ENCODE measurements around the gene CCDC69.
A peak's percentile ranks its signal among the peaks of the same experiment; 100 is the strongest.
"Not testable (repeated sequence)": the region's sequence is repeated elsewhere in the genome, so short reads cannot be mapped to it uniquely, and the experiment has no call there.

CCDC69 gene

DNA sequence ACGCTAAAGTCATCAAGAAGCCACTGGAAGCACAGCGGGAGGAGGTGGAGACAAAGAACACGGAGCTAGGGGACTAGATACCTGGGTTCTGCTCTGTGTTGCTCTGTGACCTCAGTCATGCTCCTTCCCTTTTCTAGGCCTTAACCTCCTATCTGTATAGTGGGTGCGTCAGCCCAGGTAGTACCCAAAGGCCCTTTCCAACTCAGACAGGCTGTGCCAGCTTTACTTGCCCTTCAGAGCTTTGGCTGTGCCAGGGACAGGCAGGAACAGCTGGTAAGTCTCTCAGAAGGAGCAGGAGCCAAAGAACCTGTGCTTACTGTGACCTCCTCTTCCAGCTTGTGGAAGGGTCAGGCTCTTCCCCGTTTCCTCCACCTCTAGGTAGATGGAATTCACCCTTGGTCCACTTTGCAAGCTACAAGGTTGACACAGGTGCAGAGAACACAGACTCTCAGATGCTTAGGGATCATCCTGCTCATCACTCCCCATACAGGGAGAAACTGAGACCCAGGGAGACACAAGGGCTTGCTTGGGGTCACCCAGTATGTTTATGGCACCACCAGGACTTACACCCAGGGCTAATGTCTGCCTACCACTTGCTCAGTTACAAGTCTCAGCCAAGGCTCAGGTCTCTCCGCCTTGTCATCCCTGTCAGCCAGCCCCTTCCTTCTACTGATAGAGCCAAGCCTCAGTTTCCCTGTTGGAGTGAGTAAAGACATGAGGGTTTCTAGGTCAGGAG, 1.7 kb downstream of the CCDC69 start:
- DNase-seq (ENCODE audit: low read depth in 2 of 2), result no peak

DNA sequence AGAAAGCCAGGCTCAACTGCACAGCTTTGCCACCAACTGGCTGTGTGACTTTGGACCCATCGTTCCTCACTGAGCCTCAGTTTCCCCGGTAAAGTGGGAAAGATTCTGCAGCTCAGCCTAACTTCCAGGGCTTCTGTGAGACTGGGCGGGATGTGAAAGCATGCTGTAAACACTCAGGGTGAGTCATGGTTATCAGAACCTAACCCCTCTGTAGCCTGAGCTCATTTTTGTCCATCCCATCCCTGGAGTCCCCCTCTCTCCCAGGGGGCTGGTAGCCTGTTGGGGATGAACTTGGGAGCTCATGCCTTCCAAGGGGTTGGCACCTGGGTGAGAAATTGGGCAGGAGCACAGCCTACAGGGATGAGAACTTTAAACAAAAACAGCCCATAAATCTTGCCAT, 2.3 kb downstream of the CCDC69 start:
- no peak for DNase-seq (ENCODE audit: low read depth in 2 of 2)

DNA sequence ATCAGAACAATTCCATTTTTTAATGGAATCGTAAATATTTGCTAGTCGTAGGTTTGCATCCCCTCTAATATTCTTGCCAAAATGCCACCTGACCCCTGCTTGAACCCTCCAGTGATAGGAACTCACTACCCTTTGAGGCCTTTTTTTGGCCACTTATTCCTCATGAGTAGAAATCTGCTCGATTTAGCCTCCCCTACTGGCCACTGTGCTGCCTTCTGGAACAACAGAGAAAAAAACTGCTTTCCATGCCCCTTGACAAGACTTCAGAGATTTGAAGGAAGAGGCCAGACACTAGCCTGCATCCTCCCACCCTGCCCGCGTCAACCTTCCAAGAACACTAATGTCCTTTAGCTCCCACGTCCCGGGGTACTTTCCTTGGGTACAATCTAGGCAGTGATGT, 4.1 kb downstream of the CCDC69 start:
- DNase-seq (ENCODE audit: low read depth in 2 of 2), result no peak

DNA sequence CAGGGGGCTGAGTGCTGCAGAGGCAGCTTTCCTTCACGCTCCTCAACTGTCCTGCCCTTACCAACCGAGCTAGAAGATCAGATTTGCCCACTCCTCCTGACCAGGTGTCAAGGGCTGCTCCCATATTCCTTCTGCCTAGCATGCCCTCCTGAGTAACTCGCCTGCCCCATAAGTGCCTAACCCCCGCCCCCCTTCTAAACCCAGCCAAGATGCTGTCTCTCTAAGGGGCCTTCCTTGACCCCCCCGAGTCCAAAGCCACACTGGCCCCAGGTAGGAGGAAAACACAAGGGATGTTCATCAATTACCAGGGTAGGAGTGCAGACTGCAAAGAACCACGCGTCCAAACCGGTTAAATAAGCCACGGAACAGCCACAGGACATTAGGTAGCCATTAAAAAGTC, 4.8 kb downstream of the CCDC69 start:
- no peak for DNase-seq (ENCODE audit: low read depth in 2 of 2)

DNA sequence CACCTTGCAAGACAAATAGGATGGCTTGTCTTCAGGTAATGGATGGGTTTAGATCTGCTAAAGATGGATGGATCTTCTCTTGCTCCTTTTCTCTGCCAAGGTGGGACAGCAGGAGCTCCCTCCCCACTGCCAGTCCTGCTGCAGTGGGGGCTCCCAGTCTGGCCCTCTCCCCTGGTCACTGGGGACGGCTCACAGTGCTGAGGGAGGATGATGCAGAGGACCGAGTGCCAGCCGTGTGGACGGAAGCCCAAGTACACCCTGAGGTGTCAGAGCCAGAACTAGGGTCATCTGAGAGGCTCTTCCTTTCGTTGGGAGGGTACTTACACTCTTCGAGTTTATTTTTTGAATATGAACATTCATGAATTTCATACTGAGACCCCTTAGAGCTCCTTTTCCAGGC, 5.7 kb downstream of the CCDC69 start:
- DNase-seq (ENCODE audit: low read depth in 2 of 2), result no peak

DNA sequence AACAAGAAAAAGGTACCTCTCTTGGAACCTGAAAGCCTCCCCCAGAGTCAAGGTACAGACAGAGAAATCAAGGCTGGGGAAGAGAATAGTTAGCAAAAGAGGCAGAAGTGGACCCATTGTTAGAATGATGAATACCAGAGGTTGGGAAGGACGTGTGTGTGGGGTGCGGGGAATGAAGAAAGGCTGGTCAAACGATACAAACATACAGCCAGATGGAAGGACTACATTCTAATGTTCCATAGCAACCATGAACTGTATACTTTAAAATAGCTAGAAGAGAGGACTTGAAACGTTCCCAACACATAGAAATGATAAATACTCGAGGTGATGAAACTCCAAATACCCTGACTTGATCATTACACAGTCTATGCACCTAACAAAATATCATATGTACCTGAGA, 7.1 kb downstream of the CCDC69 start:
- no peak for DNase-seq (ENCODE audit: low read depth in 2 of 2)

DNA sequence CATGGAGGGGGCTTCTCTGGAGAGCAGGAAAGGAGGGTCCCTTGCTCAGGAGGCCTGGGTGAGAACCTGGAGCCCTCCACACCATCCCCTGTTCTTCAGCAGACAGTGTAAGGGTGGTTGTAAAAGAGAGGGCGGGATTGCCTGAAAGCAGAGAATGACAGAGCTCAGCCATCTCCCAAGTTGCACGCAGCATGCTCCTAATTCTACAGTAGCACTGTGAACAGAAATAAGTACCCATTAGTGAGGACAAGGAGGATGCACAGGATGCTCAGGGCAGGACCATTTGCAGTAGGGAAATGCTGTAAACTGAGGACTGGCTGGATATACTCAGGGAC, 8.4 kb downstream of the CCDC69 start:
- DNase-seq (ENCODE audit: low read depth in 2 of 2), result no peak

DNA sequence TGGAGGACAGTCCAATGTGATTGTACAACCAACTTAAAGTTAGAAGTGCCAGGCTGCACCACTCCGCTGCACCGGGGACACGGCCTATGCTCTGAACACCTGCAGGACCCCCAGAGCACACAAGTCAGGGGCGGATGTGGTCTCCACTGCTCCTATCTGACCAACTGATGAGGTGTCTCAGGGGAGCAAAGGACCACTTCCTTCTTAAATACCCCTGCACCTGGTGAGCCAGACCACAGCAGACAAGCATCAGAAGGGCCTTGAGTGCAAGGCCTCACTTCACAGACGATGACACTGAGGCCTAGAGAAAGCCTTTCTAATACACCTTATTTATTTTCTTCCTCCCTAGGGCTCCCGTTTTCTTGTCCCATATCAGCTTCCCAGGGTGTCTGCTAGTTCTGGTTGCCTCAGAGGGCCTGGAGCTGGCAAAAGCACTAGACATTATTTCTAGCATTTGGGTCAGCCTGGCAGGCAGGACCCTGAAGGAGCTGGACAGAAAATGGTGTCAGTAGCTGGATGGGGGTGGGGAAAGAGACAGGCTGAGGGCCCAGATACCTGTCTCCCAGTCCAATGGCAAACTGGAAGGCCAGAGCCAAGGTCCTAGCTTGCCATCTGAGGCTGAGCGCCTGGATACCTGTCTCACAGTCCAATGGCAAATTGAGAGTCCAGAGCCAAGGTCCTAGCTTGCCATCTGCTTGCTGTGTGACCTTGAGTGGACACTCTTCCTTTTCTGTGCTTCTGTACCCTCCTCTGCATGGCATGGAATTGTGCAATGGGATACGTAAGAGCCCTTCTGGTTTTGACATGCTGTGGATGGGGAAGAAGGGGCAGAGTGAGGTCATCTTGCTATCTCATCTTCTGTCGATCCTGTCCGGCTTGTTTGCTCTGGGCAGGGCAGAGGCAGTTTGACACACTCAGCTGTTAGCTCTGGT, 9.0 kb downstream of the CCDC69 start:
- no peak for DNase-seq (ENCODE audit: low read depth in 2 of 2)

DNA sequence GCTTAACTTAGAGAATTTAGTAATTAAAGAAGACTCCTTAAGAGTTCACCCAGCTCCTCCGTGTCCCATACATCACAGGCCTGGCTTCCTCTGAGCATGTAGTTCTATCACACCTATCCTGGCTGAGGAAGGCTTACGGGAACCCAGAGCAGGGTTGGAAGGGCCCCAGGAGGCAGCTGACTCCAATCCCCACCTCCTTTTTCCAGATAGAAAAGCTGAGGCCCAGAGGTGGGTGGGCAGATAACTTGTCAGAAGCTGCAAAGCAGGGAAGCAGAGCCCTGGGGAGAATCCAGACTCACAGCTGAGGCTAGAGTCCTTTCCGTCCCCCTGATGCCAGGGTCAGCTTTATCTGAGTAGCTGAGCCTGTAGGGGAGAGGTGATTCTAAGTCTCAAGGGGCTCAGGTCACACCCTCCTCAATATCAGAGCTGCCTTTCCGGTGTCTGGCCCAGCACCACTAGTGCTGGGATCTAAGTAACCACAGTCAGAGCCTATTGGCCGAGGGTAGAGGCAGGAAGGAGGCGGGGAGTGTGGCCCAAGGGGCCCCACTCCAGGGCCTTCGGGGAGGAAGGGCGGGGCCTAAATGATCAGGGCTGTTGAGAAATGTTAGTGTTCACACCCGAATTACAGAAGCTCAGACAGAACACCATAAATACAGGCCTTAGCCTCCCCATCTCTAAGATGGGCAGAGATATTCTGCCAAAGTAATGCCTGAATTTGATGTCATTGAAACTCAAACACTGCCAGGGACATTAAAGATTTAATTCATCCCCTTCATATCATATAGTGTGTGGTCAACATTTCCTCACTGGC, 9.9 kb downstream of the CCDC69 start:
- DNase-seq (ENCODE audit: low read depth in 2 of 2), result peak; percentile 71 to 83

DNA sequence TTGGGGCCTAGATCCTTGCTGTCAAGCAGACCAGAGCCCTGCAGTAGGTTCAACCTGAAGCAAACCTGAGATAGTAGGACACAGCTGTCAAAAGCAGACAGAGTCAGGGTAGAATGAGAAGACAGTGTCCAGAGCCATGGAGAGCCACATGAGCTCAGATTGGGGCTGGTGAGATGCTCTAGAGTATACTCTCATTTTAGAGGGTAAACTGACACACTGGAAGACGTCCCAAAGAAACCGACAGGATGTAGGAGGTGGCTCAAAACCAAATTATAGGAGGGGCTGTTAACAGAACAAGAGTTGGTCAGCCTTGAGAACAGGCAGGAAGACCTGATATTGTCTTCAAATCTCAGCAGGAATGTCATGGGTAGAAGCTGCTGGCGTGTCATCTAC, 11.5 kb downstream of the CCDC69 start:
- DNase-seq (ENCODE audit: low read depth in 2 of 2), result no peak

DNA sequence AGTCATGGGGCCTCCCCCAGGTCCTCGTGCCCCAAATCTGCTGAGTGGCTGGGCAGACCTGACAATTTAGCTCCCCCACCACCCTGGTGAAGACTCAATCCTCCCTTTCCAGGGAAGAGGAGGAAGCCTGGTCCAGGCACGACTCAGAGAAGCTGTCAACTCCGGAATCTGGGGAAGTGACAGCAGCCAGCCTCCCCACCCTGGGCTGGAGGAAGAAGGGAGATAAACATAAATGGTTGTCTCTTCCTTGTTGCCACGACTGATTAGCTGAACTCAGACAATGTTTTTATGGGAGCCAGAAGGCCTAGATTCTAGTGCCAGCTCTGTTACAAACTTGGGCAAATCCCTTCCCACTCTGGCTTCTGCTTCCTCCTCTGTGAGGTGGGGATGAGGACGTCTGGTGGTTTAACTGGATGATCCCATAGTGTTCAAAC, 15.4 kb downstream of the CCDC69 start:
- no peak for DNase-seq (ENCODE audit: low read depth in 2 of 2)

DNA sequence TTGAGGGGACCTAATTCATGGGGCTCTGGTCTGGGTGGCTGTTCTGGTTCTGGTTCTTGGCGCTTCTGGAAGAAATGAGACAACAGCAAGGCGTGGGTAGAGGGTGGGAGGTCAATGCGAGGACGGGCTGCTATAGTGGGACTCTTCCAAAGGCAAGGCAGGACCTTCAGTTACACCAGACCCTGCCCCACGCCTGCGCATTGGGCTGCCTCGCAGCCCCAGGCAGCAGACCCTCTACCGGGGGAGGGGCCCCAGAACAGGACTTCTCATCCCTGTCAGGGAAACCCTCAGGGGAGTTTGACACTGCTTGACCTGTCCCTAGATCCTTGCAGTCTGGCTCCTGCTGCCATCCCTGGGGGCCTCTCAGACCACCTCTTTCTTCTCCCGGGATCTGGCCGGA, 18.5 kb downstream of the CCDC69 start:
- no peak for DNase-seq (ENCODE audit: low read depth in 2 of 2)

DNA sequence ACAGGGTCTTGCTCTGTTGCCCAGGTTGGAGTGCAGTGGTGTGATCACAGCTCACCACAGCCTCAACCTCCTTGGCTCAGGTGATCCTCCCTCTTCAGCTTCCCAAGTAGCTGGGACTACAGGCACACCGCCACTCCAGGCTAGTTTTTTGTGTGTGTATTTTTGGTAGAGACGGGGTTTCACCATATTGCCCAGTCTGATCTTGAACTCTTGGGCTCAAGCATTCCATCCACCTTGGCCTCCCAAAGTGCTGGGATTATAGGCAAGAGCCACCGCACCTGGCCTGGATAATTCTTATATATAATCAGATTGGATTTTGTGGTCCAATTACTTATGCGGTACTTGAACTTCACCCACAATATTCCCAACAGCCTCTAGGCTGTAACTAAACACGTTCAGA, 19.8 kb downstream of the CCDC69 start:
- no peak for DNase-seq (ENCODE audit: low read depth in 2 of 2)

DNA sequence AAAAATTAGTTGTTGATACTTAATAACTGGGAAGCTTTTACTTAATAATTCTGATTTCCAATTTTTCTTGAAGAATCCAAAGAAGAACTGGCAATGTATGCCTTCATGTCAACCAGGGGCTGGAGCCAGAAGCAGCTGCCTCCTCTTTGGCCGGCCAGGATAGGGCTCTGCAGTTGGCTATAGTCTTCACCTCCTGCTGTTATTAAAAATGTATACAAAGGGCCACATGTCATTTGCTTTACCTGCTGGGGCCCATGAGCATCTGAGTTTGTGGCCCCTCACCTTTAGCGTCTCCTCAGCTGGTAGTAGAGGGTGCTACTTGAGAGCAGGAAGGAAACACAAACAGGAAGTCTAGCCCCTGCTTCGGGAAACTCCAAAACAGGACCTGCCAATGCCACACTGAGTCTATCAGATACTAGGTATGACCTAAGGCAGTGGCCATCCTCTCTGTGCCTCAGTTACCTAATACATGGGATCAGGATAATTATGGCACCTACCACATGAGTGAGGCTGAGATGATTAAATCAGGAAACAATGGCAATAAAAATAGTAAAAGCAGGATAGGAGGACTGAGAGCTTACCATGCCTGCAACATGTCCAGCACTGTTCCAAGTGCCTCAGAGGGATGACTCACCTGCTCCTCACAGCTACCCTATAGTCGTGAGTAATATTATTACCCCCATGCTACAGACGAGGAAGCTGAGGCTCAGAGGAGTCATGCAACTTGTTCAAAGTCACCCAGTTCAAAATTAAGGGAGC, 21.3 kb downstream of the CCDC69 start:
- peak in 1 of 2 donors; percentile 50 for DNase-seq (ENCODE audit: low read depth in 2 of 2)

DNA sequence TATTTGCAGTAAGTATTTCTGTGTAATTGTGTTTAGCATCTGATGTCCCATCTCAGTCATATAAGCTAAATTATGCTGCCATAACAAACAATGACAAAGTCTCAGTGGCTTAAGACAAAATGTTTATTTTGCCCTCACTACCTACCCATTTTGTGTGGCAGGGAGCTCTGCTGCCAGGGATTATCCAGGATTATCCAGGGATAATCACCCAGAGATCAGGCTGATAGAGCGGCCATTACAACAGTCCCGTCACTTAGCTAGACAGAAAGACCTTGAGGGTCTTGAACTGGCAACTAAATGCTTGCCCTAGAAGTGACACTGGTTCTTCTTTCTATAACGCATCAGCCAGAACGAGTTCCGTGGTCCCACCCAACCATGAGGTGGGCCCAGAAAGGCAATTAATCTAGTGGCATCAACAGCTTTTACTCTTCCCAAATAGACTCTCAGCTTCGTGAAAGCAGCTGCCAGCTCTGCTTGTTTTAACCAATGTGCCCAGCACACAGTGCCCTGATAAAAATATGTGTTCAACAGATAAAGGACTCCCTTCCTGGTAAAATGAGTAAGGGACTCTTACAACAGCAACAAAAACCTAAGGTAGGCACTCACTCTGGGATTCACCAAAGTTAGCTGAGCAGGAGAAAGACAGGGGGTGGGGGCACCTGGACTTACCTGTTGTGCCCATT, 22.8 kb downstream of the CCDC69 start:
- no peak for DNase-seq (ENCODE audit: low read depth in 2 of 2)

DNA sequence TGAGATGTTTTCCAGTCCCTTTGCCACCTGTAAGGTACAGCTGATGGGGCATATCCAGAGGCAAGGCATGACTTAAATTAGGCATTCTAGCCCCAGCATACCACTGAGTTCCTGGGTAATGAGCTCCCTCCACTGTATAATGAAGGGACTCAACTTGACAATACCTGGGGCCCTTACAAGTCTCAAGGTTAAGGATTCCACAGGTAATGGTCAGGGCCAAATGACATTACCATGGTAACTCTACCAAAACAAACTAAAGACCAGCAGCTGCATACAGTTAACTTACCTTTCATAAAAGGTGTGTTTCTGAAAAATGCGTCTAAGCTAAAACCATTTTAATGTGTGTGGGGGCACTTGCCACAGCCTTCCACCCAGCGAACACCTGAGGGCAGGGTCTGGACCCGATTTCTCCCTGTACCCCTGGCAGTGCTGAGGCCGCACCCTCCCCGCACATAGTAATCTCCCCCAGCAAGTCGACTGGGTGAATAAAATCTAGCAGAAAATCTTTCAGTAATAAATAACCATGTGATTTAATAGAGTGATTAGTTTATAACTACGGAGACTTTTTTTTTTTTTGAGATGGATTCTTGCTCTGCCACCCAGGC, 24.2 kb downstream of the CCDC69 start:
- no peak for DNase-seq (ENCODE audit: low read depth in 2 of 2)

DNA sequence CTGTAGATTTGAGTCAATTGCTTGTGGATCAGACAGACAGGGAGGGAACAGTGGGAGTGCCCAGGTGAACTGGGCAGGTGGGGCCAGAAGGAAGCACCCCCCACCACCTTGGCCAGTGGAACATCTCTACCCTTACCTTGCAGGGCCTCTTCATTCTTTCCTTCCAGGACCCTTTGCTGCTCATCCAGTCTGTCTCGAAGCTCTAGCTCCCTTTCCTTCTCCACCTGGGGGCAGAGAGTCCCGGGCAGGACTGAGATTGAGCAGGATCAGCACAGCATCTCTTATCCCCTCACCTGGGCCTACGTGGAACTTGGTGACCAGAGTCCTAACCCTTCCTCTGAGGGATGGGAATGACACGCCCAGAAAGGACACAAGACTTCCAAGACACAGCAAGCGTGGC, 25.0 kb downstream of the CCDC69 start:
- no peak for DNase-seq (ENCODE audit: low read depth in 2 of 2)

DNA sequence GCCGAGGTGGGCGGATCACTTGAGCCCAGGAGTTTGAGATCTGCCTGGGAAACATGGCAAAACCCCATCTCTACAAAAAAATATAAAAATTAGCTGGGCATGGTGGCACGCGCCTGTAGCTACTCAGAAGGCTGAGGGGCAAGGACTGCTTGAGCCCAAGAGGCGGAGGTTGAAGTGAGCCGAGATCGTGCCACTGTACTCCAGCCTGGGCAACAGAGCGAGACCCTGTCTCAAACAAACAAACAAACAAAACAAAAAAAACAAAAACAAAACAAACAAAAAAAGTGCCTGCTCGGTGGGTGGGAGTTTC, 26.6 kb downstream of the CCDC69 start:
- DNase-seq (ENCODE audit: low read depth in 2 of 2), result not testable (repeated sequence)

DNA sequence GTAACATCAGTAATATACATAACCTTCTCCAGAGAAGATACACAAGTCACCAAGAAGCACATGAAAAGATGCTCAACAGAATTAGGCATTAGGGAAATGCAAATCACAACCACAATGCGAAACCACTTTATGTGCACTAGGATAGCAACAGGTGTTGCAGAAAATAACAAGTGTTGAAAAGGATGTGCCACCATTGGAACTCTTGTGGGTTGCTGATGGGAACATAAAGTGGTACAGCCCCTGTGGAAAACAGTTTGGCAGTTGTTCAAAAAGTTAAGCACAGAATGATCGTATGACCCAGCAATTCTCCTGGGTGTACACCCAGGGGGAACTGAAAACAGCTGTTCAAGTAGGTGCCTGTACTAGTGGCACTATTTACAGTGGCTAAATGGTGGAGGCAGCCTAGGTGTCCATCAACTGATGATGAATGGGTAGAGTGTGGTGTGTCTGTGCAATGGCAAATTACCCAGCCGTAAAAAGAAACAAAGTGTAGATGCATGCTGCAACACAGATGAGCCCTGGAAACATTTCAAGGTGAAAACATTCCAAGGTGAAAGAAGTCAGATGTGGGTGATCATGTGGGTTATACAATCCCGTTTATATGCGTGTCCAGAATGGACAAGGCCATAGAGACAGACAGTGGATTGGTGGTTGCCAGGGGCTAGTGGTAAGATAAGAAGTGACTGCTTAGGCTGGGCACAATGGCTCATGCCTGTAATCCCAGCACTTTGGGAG, 27.2 kb downstream of the CCDC69 start:
- DNase-seq (ENCODE audit: low read depth in 2 of 2), result no peak

DNA sequence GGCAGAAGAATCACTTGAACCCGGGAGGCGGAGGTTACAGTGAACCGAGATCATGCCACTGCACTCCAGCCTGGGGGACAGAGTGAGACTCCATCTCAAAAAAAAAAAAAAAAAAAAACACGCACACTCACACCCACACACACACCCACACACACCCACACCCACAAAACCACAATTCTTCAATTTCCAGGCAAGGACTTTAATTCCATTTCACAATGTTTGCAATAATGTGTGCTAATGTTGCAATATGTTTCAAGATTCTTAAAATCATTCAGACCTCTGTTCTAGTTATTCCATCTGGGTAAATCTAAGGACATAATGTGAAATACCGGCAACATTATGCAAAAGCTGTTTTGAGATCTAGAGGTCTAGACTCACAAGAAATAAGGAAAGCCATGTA, 28.3 kb downstream of the CCDC69 start:
- DNase-seq (ENCODE audit: low read depth in 2 of 2), result no peak
